GM12892 (cell line): ENCODE measurements around the gene ZNF385D.

Source experiments
- POLR2A ChIP-seq: IDR thresholded peaks from 2 replicates; pipeline ENCODE4 v1.6.1; 2011; ENCODE audit warnings: low read depth, low read length, control low read depth
- POLR2AphosphoS5 ChIP-seq: IDR thresholded peaks from 2 replicates; pipeline ENCODE4 v1.6.1; 2011; ENCODE audit warnings: low read depth, low read length, control low read depth

- TF ChIP-seq POLR2AphosphoS5 (no peak), POLR2A (no peak)
Observed at GRCh38 chr3:21704796-21705195, 46.2 kb downstream of the ZNF385D start.
